ENCODE measurements around the gene MRPL54.
"Not testable (repeated sequence)": the region's sequence is repeated elsewhere in the genome, so short reads cannot be mapped to it uniquely, and the experiment has no call there.

Gene MRPL54

DNA sequence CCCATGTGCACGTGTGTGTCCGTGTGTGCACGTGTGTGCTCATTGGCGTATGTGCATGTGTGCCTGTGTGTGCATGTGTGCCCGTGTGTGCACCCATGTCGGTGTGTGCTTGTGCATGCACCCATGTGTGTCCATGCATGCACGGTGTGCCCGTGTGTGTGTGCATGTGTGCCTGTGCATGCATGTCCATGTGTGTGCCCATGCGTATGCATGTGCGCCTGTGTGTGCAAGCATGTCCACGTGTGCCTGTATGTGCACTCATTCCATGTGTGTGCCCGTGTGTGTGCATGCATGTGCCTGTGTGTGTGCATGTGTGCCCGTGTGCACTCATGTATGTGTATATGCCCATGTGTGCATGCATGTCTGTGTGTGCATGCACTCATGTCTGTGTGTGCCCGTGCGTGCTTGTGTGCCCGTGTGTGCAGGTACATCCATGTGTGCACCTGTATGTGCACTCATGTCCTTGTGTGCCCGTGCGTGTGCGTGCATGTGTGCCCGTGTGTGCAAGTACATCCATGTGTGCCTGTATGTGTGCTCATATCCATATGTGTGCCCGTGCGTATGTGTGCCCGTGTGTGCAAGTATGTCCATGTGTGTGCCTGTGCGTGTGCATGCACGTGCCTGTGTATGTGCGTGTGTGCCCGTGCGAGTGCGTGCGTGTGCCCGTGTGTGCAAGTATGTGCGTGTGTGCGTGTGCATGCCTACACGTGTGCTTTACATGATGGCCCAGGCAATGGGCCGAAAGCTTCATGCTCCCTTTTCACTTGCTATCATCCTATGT is 45.3 kb downstream of the MRPL54 start:
- TF ChIP-seq, protein P1, sequence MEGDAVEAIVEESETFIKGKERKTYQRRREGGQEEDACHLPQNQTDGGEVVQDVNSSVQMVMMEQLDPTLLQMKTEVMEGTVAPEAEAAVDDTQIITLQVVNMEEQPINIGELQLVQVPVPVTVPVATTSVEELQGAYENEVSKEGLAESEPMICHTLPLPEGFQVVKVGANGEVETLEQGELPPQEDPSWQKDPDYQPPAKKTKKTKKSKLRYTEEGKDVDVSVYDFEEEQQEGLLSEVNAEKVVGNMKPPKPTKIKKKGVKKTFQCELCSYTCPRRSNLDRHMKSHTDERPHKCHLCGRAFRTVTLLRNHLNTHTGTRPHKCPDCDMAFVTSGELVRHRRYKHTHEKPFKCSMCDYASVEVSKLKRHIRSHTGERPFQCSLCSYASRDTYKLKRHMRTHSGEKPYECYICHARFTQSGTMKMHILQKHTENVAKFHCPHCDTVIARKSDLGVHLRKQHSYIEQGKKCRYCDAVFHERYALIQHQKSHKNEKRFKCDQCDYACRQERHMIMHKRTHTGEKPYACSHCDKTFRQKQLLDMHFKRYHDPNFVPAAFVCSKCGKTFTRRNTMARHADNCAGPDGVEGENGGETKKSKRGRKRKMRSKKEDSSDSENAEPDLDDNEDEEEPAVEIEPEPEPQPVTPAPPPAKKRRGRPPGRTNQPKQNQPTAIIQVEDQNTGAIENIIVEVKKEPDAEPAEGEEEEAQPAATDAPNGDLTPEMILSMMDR (IDR thresholded peaks at IDR 0.05; ENCODE audit: low read depth, low read length), result no peak
- no peak overlapping the region for H3K4me3 ChIP-seq (ENCODE audit: low read depth, low read length)

DNA sequence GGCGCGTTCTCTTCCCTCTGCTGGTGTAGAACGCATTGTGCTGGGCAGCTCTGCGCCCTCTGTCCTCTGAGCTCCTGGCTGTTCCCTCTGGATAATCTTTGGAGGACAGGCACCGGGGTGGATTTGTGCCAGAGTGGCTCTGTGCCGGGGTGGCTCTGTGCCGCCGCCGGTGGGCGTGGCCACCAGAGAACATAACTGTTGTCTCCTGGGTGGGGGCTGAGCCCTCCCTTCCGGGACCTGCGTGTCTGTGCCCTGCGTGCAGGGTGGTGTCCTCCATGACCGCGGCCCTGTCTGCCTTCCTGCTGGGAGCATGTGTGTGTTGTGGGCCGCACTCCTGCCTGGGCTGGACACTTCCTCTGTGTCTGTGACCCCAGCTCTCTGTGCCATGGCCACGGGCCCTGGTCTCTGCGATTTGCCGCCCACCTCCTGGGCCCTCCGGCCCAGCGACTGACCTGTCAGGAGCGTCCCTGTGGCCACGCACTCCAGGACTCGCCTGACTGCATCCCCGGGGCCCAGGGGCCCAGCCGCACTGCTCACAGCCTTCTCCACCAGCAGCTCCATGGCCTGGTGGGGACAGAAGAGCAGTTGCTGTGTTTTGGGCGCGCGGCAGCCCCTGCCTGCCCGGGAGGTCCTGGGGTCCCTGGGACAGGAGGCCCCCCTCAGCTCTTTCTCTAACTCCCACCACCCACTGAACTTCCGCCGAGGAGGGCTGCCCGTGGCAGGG is 46.1 kb downstream of the MRPL54 start:
- H3K4me3 ChIP-seq (ENCODE audit: low read depth, low read length), result no peak overlapping the region
- TF ChIP-seq, protein P1 (IDR thresholded peaks at IDR 0.05; ENCODE audit: low read depth, low read length), result no peak

DNA sequence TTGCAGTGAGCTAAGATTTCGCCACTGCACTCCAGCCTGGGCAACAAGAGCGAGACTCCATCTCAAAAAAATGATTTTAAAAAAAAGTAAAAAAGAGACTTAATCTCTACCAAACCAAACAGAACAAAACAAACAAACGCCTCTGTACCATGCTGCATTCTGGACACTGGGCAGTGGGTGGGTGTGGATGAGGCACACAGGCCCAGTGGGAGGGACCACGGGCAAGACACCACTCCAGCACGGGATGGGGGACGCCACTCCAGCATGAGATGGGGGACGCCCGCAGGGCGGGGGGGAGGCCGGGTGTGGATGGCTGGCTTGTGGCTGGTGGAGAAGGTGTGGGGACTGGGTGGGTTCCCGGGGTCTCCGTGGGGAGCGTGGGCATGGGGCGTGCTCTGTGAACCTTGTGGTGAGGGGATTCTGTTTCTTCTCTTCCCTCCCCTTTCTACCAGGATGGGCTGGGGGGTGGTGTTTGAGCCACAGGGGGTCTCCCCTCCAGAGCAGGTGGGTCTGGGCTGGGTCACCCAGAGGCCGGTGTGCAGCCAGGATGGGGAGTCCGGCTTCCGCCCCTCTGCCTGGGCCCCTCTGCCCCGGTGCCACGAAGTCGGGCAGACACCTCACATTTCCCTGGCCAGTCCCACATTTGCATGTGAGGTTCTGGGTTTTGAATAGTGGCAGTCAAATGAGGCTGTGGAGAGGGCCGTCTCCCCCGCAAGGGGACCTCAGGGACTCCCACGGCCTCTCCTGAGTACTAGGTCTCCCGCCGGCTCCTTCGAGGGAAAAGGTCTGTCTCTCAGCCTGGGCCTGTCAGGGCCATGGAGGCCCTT is 47.6 kb downstream of the MRPL54 start:
- no peak overlapping the region for H3K4me3 ChIP-seq (ENCODE audit: low read depth, low read length)
- TF ChIP-seq, protein P1 (IDR thresholded peaks at IDR 0.05; ENCODE audit: low read depth, low read length), result no peak

DNA sequence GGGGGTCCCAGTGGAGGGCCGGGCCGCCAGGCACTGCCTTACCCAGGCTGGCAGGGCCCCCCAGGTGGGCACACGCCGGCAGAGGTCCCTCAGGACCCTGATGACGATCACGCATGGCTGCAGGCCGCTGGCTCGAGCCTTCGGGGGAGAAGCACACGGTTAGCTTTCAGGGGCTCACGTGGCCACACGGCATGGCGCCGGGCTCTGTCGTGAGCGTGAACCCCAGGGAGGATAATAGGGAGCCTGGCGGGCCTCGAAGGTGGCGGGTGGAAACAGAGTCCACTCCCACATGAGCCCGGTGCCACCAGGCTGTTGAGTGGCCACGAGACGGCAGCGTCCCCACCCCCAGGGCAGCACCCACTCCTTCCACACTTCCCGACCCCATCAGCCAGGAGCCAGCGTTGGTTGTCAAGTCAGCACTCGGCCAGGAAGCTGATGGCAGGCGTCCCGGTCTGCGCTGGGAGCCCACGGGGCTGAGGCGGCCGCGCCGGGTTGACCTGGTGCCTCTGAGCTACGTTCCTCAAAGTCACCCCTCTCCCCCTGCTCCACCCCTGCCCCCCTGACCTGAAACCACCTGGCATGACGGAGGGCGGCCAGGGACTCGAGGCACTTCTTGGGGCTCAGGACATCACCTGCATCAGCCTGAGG is 48.4 kb downstream of the MRPL54 start:
- TF ChIP-seq, protein P1 (IDR thresholded peaks at IDR 0.05; ENCODE audit: low read depth, low read length), result no peak
- no peak overlapping the region for H3K4me3 ChIP-seq (ENCODE audit: low read depth, low read length)

- TF ChIP-seq, protein P1 (IDR thresholded peaks at IDR 0.05; ENCODE audit: low read depth, low read length), result no peak
- H3K4me3 ChIP-seq (ENCODE audit: low read depth, low read length), result no peak overlapping the region
Measured at GRCh38 chr19:3813473-3814392, 51.3 kb downstream of the MRPL54 start.

- TF ChIP-seq, protein P1 (IDR thresholded peaks at IDR 0.05; ENCODE audit: low read depth, low read length), result no peak
- H3K4me3 ChIP-seq (ENCODE audit: low read depth, low read length), result no peak overlapping the region
Measured at GRCh38 chr19:3814648-3815047, 52.2 kb downstream of the MRPL54 start.

- not testable (repeated sequence) for H3K4me3 ChIP-seq (ENCODE audit: low read depth, low read length)
Measured at GRCh38 chr19:3816148-3816547, 53.7 kb downstream of the MRPL54 start.

Measured in WI38 (cell line).